Gastroesophageal sphincter (tissue), 3 donors: ENCODE results near the gene CNKSR3.

ENCODE experiments used
- CTCF ChIP-seq, 4 experiments: fragments of 200-600 bp in 2 of 4; fragments of 450-650 bp in 2 of 4; sonication (generic) in 1 of 4; IDR thresholded peaks; one replicate each; pipeline ENCODE4 v1.5.1; 2017 to 2019; ENCODE audit warnings: antibody characterized with exemption in 4 of 4, mild to moderate bottlenecking in 2 of 4, moderate library complexity in 2 of 4
- EP300 ChIP-seq: sonication (generic); formaldehyde crosslinking; IDR thresholded peaks from one replicate; pipeline ENCODE4 v1.6.1; 2017; ENCODE audit warnings: antibody characterized with exemption, mild to moderate bottlenecking
- POLR2AphosphoS5 ChIP-seq: sonication (generic); formaldehyde crosslinking; IDR thresholded peaks from one replicate; pipeline ENCODE4 v1.6.1; 2017; ENCODE audit warnings: antibody characterized with exemption

DNA sequence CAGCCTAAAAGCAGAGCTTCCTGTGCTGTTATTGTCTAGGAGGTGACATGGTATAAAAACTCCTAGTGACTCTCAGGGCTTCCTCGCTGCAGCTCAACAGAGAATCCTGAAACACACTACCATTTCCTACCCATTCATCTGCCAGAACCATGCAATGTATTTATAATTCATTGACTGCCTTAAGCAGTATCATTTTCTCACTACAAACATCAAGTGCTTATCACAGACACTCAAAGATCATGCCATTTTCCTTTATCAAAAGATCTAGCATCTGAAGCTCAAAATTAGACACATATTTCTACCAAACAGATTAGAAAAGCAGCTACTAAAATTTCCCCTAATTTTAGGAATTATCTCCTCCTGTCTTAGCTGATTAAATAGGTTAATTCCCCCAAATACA is 83.5 kb downstream of the CNKSR3 start:
- TF ChIP-seq POLR2AphosphoS5 (no peak), CTCF (IDR thresholded peaks at IDR 0.05) (no peak), EP300 (no peak)
